ENCODE data around the gene ATG10. TPM values are rescaled to one million over a fixed set of nuclear protein-coding genes. Genes with fewer than 3 reads are reported as not detected.

ATG10 gene
- 7.3 to 12.1 TPM (median 9.7 TPM) in 5 replicates for total RNA-seq (2022; extraction: Qiagen RNA extraction; ENCODE audit: low read depth)

GRCh38 chr5:81971712-81972491 lies at the start of gene ATG10:
ATG10 (plus strand) TSS chr5:81972023; CDS start chr5:81987571, 15,548 bp downstream.

GRCh38 chr5:82277987-82278710 lies 306.3 kb downstream of the ATG10 start, which contains the start of gene RPS23:
RPS23 (minus strand) TSS chr5:82278354; CDS start chr5:82278323, 31 bp downstream.

Other genes with a start within 250 kb of the ATG10 start
- gene SSBP2, start 220.9 kb upstream of the ATG10 start, total RNA-seq (2022; extraction: Qiagen RNA extraction; ENCODE audit: low read depth) = 10.1 to 11.5 TPM (median 10.7 TPM) in 5 replicates

Measured in A549 treated with ZK216348 at 1 μM for 4 hours (cell line).